HEK293T (cell line): Measurements from ENCODE around the gene GJB4.

Experiments used
- ARNT ChIP-seq: fragments of 450-650 bp; IDR thresholded peaks from 2 replicates; pipeline ENCODE4 v1.6.1; 2017; ENCODE audit warnings: mild to moderate bottlenecking
- BHLHE40 ChIP-seq: fragments of 450-650 bp; IDR thresholded peaks from 2 replicates; pipeline ENCODE4 v1.6.1; 2016; ENCODE audit warnings: mild to moderate bottlenecking, moderate library complexity, borderline replicate concordance
- CTBP1 ChIP-seq: fragments of 450-650 bp; IDR thresholded peaks from 2 replicates; pipeline ENCODE4 v1.6.1; 2016; ENCODE audit warnings: borderline replicate concordance
- ELF4 ChIP-seq: fragments of 450-650 bp; IDR thresholded peaks from 2 replicates; pipeline ENCODE4 v1.6.1; 2017; ENCODE audit warnings: antibody characterized with exemption
- FOXA1 ChIP-seq: fragments of 450-650 bp; IDR thresholded peaks from 2 replicates; pipeline ENCODE4 v1.6.1; 2016; ENCODE audit warnings: mild to moderate bottlenecking
- FOXM1 ChIP-seq: fragments of 450-650 bp; IDR thresholded peaks from 2 replicates; pipeline ENCODE4 v1.6.1; 2017; ENCODE audit warnings: mild to moderate bottlenecking, borderline replicate concordance
- SP1 ChIP-seq: fragments of 450-650 bp; IDR thresholded peaks from 2 replicates; pipeline ENCODE4 v1.6.1; 2017
- TARDBP ChIP-seq: fragments of 450-650 bp; IDR thresholded peaks from 2 replicates; pipeline ENCODE4 v1.6.1; 2016
- ZNF384 ChIP-seq: fragments of 450-650 bp; IDR thresholded peaks from 2 replicates; pipeline ENCODE4 v1.6.1; 2016

GRCh38 chr1:34757386-34757785, 2.2 kb upstream of the GJB4 start:
- no peak for TF ChIP-seq ZNF384
- no peak for TF ChIP-seq ARNT
- no peak for TF ChIP-seq BHLHE40
- TF ChIP-seq FOXA1, result no peak
- no peak for TF ChIP-seq ELF4
- no peak for TF ChIP-seq SP1
- no peak for TF ChIP-seq TARDBP
- no peak for TF ChIP-seq FOXM1
- TF ChIP-seq CTBP1, result no peak
